ACHN (cell line): ENCODE data around the gene FERMT3.
"Not testable (repeated sequence)": the region's sequence is repeated elsewhere in the genome, so short reads cannot be mapped to it uniquely, and the experiment has no call there.

Source experiments
- DNase-seq: peaks from one replicate; pipeline ENCODE4 v3.0.0-alpha.2; 2015
- in situ Hi-C: cut with HindIII; loops from 2 replicates; pipeline ENCODE4 v1.10.0; 2017; ENCODE audit warnings: low sequenced_read_pairs, low pct_ligation_motif_present, low pct_unique_long_range_greater_than_20kb

FERMT3 gene

DNA sequence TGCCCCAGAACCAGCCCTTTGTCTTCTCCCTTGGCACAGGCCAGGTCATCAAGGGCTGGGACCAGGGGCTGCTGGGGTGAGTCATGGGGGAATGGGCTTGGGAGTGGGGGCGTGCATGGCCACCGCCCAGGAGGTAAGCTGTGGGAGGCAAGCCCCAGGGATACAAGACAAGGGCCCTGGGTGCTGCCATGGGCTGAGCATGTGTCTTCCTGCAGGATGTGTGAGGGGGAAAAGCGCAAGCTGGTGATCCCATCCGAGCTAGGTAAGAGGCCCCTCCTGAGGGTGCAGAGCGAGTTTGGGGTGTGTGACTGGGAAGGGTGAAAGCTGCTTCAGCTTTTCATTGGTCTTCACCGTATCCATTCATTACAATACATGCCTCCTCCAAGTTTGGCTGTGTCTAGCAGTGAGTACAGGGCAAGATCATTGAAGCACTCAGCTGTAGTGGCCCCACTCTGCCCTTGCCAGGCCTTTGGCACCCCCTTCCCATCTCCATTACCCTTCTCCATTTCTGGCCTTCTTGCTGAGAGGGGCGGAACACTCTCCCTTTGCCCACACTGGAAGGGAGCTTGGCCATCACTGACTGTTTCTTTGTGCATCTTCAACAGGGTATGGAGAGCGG lies 36.8 kb downstream of the FERMT3 start:
- in situ Hi-C loops: no loop called here
- DNase-seq: no peak

- no peak for DNase-seq
- in situ Hi-C loops: no loop called here
Measured at GRCh38 chr11:64244107-64244506, 37.6 kb downstream of the FERMT3 start.

DNA sequence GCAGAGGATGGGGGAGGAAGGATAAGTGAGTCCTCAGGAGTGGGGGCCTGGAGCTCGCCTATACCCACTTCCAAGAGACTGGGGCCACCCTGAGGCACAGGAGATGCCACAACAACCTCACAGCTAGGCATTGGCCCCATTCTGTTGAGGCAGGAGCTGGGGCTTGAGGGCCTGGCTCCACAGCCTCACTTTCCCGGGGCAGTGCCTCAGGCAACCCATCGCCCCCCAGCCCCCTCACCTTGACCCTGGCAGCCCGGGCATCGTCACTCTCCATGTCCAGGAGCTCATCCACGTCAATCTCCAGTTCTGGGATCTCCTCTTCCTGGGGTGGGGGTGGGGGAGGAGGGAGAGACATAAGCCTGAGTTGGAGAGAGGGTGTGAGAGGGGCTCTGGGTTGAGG lies 38.4 kb downstream of the FERMT3 start:
- DNase-seq: no peak
- in situ Hi-C loops: no loop called here

GRCh38 chr11:64245401-64245796 lies 38.9 kb downstream of the FERMT3 start:
- in situ Hi-C loops: no loop called here
- no peak for DNase-seq

DNA sequence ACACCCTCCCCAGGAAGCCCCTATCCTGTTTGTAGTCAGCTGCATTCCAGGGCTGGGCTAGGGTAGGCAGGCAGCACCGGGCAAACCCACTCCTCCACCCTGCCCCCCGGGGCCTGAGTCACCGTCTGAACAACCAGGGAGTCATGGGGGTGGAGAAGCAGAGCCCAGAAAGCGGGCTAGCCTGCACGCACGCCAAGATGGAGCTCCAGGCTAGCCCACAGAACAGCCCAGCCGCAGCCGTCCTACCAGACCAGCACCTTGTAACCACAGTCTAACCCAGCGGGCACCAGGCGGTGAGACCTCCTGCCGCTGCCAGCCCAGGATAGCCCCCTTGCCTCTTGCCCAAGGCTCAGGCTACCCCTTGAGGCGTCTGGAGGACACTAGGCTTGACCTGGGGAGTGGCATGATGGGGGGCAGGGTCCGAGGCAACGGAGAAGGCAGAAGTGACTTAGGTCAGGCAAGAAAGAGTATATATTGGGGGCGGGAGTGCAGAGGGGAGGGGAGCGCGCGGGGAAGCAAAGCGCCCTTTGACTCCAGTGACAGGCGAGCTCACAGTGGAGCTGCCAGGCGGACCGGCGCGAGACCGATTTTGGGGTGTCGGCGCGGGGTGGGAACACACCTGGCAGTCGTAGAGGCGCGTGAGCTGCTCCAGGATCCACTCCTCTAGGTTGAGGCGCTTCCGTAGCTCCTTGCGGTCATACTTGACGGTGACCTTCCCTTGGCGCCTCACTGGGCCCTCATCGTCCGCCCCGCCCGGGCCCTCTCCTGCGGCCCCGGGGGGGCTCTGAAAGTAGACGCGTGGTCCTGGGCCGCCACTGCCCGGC lies 39.5 kb downstream of the FERMT3 start:
- peak; percentile 89 for DNase-seq
- in situ Hi-C loops: no loop called here

DNA sequence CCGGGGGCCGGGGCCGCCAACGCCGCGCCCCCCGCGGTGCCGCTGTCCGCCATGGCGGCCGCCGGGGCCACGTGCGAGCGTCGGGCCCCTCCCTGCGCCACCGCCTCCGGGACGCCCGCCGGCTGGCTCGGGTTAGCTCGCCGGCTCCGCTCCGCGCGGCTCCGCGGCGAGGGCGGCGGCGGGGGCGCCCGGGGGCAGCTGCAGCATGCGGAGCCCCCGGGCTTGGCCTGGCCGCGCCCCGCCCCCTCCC lies 40.0 kb downstream of the FERMT3 start:
- DNase-seq, in situ Hi-C loops: not testable (repeated sequence)

GRCh38 chr11:64246871-64247728 lies 40.6 kb downstream of the FERMT3 start, which contains the start of gene PPP1R14B:
TSS of gene PPP1R14B (minus strand) at chr11:64246943. CDS start at chr11:64246673, 270 bp downstream.
- peak; percentile 83 for DNase-seq
- in situ Hi-C loops: no loop called here

- no peak for DNase-seq
- in situ Hi-C loops: no loop called here
Measured at GRCh38 chr11:64247729-64248531, 41.4 kb downstream of the FERMT3 start.

DNA sequence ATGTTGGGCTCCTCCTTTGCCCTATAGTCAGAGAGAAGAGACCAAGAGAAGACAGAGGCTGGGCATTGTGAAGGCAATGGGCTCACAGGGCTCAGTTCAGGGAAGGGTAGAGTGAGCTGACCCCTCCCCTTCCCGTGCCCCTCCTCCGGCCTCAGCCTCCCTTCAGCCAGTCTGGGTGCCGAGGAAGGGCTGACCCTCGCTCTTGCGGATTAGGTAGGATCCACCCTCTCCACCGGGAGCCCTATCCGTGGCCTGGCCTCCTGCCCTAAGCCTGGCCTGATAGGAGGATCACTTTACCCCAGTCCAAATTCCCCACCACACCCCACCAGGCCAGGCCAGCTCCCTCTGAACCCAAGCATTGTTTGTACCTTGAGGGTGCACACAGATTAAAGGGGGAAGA lies 42.1 kb downstream of the FERMT3 start:
- in situ Hi-C loops: no loop called here
- no peak for DNase-seq

DNA sequence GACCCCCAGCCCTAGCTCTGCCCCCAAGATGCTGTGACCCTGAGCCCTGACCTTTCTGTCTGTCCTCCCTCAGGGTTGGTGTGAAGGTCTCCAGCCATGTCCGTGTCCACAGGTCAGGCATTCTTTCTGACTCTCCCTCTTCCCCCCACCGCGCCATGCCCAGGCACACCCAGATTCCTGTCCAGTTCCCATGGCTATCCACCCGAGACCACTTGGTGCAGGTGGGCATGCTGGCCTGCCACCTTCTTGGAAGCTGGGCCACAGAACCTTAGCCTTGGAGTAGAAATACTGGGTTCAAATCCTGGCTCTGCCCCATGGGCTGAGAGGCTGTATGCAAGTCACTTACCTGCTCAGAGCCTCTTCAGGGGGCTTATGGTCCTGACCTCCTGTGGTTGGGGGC lies 42.5 kb downstream of the FERMT3 start:
- in situ Hi-C loops: no loop called here
- DNase-seq: no peak

DNA sequence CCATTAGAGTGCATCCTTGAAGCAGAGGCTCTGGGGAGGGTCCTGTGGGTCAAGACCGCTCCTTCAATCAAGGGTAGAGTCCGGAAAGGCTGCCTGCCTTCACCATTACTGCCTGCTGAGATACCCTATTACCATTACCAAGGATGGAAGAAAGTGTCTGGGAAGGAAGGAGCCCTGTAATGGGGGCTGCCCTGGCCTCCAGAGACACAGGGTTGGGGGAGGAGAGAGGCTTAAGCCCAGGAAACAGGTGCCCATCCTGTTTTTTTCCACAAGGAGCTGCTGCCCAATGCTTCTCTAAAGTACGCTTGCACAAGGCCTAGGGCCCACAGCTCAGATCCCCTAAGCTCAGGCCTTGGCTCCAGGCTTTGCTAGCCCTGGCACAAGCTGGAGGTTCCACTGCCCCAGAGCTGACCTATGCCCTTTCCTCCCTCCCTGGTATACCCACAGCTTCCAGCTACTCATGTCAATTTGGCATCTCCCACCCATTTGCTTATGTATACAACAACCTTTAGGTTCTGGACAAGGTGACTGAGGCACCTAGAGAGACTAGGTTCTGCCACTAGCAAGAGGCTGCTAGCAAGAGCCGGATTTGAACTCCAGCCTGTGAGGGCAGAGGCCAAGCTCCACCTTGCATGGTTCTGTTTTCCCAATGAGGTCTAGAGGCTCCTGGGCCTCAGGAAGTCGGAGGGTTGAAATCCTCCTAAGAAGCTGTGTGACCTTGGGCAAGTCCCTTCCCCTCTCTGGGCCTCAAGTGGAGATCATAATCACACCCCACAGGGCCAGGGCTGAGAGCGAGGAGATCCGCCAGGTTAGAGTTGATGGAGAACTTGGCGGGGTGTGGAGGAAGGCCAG lies 43.3 kb downstream of the FERMT3 start:
- DNase-seq: no peak
- in situ Hi-C loops: no loop called here

- in situ Hi-C loops: no loop called here
Measured at GRCh38 chr11:64250415-64251015, 44.0 kb downstream of the FERMT3 start.

GRCh38 chr11:64251016-64251752 lies 44.7 kb downstream of the FERMT3 start, which contains the start of gene PLCB3:
TSS of gene PLCB3 (plus strand) at chr11:64251530. CDS start at chr11:64251650, 120 bp downstream.
- in situ Hi-C loops: no loop called here
- peak; percentile 48 for DNase-seq

More at GRCh38 chr11:64250415-64251015, 44.0 kb downstream of the FERMT3 start:
- DNase-seq: no peak

GRCh38 chr11:64251753-64252002 lies 45.2 kb downstream of the FERMT3 start:
- in situ Hi-C loops: no loop called here
- DNase-seq: no peak

GRCh38 chr11:64252003-64252872 lies 45.7 kb downstream of the FERMT3 start:
- peak; percentile 65 for DNase-seq
- in situ Hi-C loops: no loop called here

DNA sequence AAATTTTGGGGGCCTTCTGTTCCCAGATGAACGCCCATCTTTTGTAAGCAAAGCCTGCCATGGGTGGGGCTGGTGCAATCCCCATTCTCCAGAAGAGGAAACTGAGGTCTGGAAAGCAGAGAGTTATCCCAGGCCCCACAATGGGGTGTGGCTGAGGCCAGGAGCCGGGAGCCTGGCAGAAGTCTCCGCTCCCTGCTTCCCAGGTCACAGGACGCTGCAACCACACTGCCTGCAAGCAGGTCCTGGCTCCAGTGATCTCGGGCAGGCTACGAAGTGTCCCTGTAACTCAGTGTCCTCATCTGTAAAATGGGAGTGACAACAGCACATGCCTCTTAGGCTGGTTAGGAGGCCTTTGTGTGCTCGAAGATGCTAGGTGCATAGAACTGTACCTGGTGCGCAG lies 46.5 kb downstream of the FERMT3 start:
- no peak for DNase-seq
- in situ Hi-C loops: no loop called here
